Natural killer cell (primary cell): ENCODE measurements around the gene PLB1. TPM values are rescaled to one million over a fixed set of nuclear protein-coding genes. Genes with fewer than 3 reads are reported as not detected.

ENCODE experiments used
- ATAC-seq, 3 donors: fragments of 150-1000 bp in 2 of 3; fragments of 200-7000 bp in 1 of 3; cut with Tn5 transposase; 1 replicate in 1 of 3; 2 replicates in 2 of 3; pipeline ENCODE4 v1.10.0; 2021; ENCODE audit warnings: mild to moderate bottlenecking in 2 of 3, moderate library complexity in 2 of 3
- DNase-seq, 2 donors: peaks; one replicate each; pipeline versions ENCODE4 v3.0.0 to v3.0.0-alpha.2; 2013 to 2021; ENCODE audit warnings: mixed read lengths in 1 of 2
- H3K27ac ChIP-seq: one replicate; pipeline ENCODE4 v1.5.1; 2013; ENCODE audit warnings: mild to moderate bottlenecking, low read length
- H3K27me3 ChIP-seq: one replicate; pipeline ENCODE4 v1.6.1; 2013; ENCODE audit warnings: low read length; ENCODE audit not compliant: control insufficient read depth, insufficient read depth
- H3K36me3 ChIP-seq: one replicate; pipeline ENCODE4 v1.6.1; 2013; ENCODE audit warnings: low read length; ENCODE audit not compliant: control insufficient read depth, insufficient read depth
- H3K4me1 ChIP-seq: one replicate; pipeline ENCODE4 v1.6.1; 2013; ENCODE audit warnings: low read length; ENCODE audit not compliant: control insufficient read depth, insufficient read depth
- H3K4me3 ChIP-seq: one replicate; pipeline ENCODE4 v1.5.1; 2013; ENCODE audit warnings: low read length
- H3K9me3 ChIP-seq: one replicate; pipeline ENCODE4 v1.6.1; 2013; ENCODE audit warnings: low read length; ENCODE audit not compliant: control insufficient read depth, insufficient read depth
- H3K27ac Mint-ChIP-seq, 2 donors: one replicate each; pipeline ENCODE4 v1.8.0; 2022; ENCODE audit warnings: mild to moderate bottlenecking in 2 of 2, mixed read lengths in 2 of 2, moderate library complexity in 1 of 2
- H3K27me3 Mint-ChIP-seq, 2 donors: one replicate each; pipeline ENCODE4 v1.8.0; 2022; ENCODE audit warnings: low read depth in 2 of 2, mixed read lengths in 2 of 2
- H3K36me3 Mint-ChIP-seq: one replicate; pipeline ENCODE4 v1.8.0; 2022; ENCODE audit warnings: mixed read lengths
- H3K4me1 Mint-ChIP-seq, 2 donors: one replicate each; pipeline ENCODE4 v1.8.0; 2022; ENCODE audit warnings: mixed read lengths in 2 of 2
- H3K4me3 Mint-ChIP-seq: one replicate; pipeline ENCODE4 v1.8.0; 2022; ENCODE audit warnings: mild to moderate bottlenecking, moderate library complexity, mixed read lengths
- H3K9me3 Mint-ChIP-seq, 2 donors: one replicate each; pipeline ENCODE4 v1.8.0; 2022; ENCODE audit warnings: mixed read lengths in 2 of 2
- CTCF ChIP-seq: fragments of 200-600 bp; IDR thresholded peaks from one replicate; pipeline ENCODE4 v1.8.0; 2022; ENCODE audit warnings: antibody characterized with exemption
- WGBS: methylation state at CpG from one replicate; pipeline ENCODE4 v1.1.7; 2013; ENCODE audit warnings: missing lambda C conversion rate; ENCODE audit not compliant: insufficient coverage; 5-methylcytosine and 5-hydroxymethylcytosine counted together
- intact Hi-C: fragments of 100-400 bp; cut with micrococcal nuclease; formaldehyde crosslinking; loops from one replicate; pipeline ENCODE4 v1.14.2; 2022
- total RNA-seq, 4 donors: library from RNA; stranded (reverse); fragments of 120-200 nt in 1 of 4; gene quantifications; one replicate each; pipeline versions ENCODE4 v1.2.3 to v1.2.4, GENCODE V29; 2013 to 2022

The PLB1 gene
- total RNA-seq, 3 donors from 2014 or later (not counting 1 experiment from before 2014, with no cell fraction given), result 1.7 to 2.6 (median 1.9) TPM

GRCh38 chr2:28649481-28650265 lies 153.8 kb downstream of the PLB1 start:
- H3K4me1 ChIP-seq, result no peaks in the 10 kb centered on the region

GRCh38 chr2:28650266-28650584 lies 154.4 kb downstream of the PLB1 start:
- H3K36me3 ChIP-seq, result no peaks in the 10 kb centered on the region
- Mint-ChIP-seq H3K36me3 (no peaks in the 10 kb centered on the region), H3K27me3 (peaks cover 0 to 2% of the 10 kb centered on the region in 2 donors), H3K4me3 (no peak overlapping the region), H3K27ac (no peak overlapping the region), H3K4me1 (no peaks in the 10 kb centered on the region), H3K9me3 (no peaks in the 10 kb centered on the region)
- no peaks in the 10 kb centered on the region for H3K27me3 ChIP-seq
- H3K27ac ChIP-seq, result no peak overlapping the region
- TF ChIP-seq CTCF, result no peak
- H3K4me3 ChIP-seq, result no peak overlapping the region
- DNase-seq (no peak), ATAC-seq (no peak)
- H3K9me3 ChIP-seq, result no peaks in the 10 kb centered on the region
- WGBS, result 66% methylated on average over 4 of the region's 4 CpGs
- H3K4me1 ChIP-seq, result no peaks in the 10 kb centered on the region
- intact Hi-C loops, result no loop called here

More at GRCh38 chr2:28649481-28650265, 153.8 kb downstream of the PLB1 start:
- H3K9me3 ChIP-seq, result no peaks in the 10 kb centered on the region
- no peak for TF ChIP-seq CTCF
- no peak overlapping the region for H3K27ac ChIP-seq
- Mint-ChIP-seq H3K4me1 (no peaks in the 10 kb centered on the region), H3K4me3 (no peak overlapping the region), H3K9me3 (no peaks in the 10 kb centered on the region), H3K27ac (peak overlapping the region in 1 of 2 donors; percentile 37), H3K36me3 (no peaks in the 10 kb centered on the region), H3K27me3 (peaks cover 0 to 2% of the 10 kb centered on the region in 2 donors)
- no peaks in the 10 kb centered on the region for H3K36me3 ChIP-seq
- DNase-seq, result no peak
- ATAC-seq, result peak in 1 of 3 donors; percentile 46
- intact Hi-C loops, result no loop called here
- no peak overlapping the region for H3K4me3 ChIP-seq
- 76% methylated on average over 8 of the region's 8 CpGs for WGBS
- H3K27me3 ChIP-seq, result no peaks in the 10 kb centered on the region

GRCh38 chr2:28652217-28652616 lies 156.4 kb downstream of the PLB1 start:
- no CpG with 5 or more reads among the region's 1 CpG for WGBS
- no peaks in the 10 kb centered on the region for H3K9me3 ChIP-seq
- Mint-ChIP-seq H3K4me1 (peaks cover 0 to 1% of the 10 kb centered on the region in 2 donors), H3K36me3 (no peaks in the 10 kb centered on the region), H3K9me3 (no peaks in the 10 kb centered on the region), H3K27ac (no peak overlapping the region), H3K4me3 (no peak overlapping the region), H3K27me3 (peaks cover 0 to 2% of the 10 kb centered on the region in 2 donors)
- TF ChIP-seq CTCF, result no peak
- no peaks in the 10 kb centered on the region for H3K36me3 ChIP-seq
- H3K4me3 ChIP-seq, result no peak overlapping the region
- H3K27ac ChIP-seq, result no peak overlapping the region
- intact Hi-C loops, result no loop called here
- ATAC-seq (no peak), DNase-seq (no peak)
- no peaks in the 10 kb centered on the region for H3K4me1 ChIP-seq
- no peaks in the 10 kb centered on the region for H3K27me3 ChIP-seq
